HCT116 (cell line): Measurements from ENCODE around the gene HOXA11.

ENCODE experiments used
- ATF3 ChIP-seq: IDR thresholded peaks from 2 replicates; pipeline ENCODE4 v1.6.1; 2012
- CBX3 ChIP-seq: IDR thresholded peaks from 2 replicates; pipeline ENCODE4 v1.6.1; 2012; ENCODE audit warnings: low read depth
- CTCF ChIP-seq, 3 experiments: fragments of 200-600 bp in 1 of 3; sonication (generic) in 1 of 3; IDR thresholded peaks in 2 of 3; conservative IDR thresholded peaks in 1 of 3; 2 replicates each; pipeline ENCODE4 v1.5.1; 2012 to 2017; ENCODE audit warnings: low read depth in 2 of 3, low read length in 2 of 3, antibody characterized with exemption in 1 of 3, borderline replicate concordance in 1 of 3, control low read depth in 1 of 3, mild to moderate bottlenecking in 1 of 3, mixed read lengths in 1 of 3, mixed run types in 1 of 3, moderate library complexity in 1 of 3; ENCODE audit not compliant: insufficient read depth in 1 of 3
- EZH2phosphoT487 ChIP-seq: fragments of 200-600 bp; IDR thresholded peaks from 2 replicates; pipeline ENCODE4 v1.6.1; 2018; ENCODE audit warnings: antibody characterized with exemption, borderline replicate concordance
- JUND ChIP-seq: IDR thresholded peaks from 2 replicates; pipeline ENCODE4 v1.6.1; 2012
- MAX ChIP-seq: IDR thresholded peaks from 2 replicates; pipeline ENCODE4 v1.6.1; 2012
- POLR2A ChIP-seq: IDR thresholded peaks from 2 replicates; pipeline ENCODE4 v1.7.0; 2011; ENCODE audit warnings: borderline replicate concordance; ENCODE audit not compliant: insufficient read depth, insufficient read length; ENCODE audit errors: extremely low read depth
- POLR2AphosphoS5 ChIP-seq: IDR thresholded peaks from 2 replicates; pipeline ENCODE4 v1.6.1; 2011; ENCODE audit warnings: mild to moderate bottlenecking, low read depth, low read length, moderate library complexity
- RAD21 ChIP-seq: IDR thresholded peaks from 2 replicates; pipeline ENCODE4 v1.6.1; 2012; ENCODE audit warnings: low read depth, mild to moderate bottlenecking
- REST ChIP-seq: IDR thresholded peaks from 2 replicates; pipeline ENCODE4 v1.6.1; 2012; ENCODE audit warnings: low read depth
- ZFX ChIP-seq: fragments of 450-650 bp; IDR thresholded peaks from 2 replicates; pipeline ENCODE4 v1.6.1; 2017

GRCh38 chr7:27154369-27154768 is 30.7 kb downstream of the HOXA11 start:
- TF ChIP-seq CBX3, result no peak
- no peak for TF ChIP-seq EZH2phosphoT487
- TF ChIP-seq CTCF (IDR thresholded peaks at IDR 0.05 in 2 of 3, conservative IDR thresholded peaks at IDR 0.05 in 1 of 3; ENCODE audit: borderline replicate concordance in 1 of 3, insufficient read depth in 1 of 3, low read depth in 2 of 3, low read length in 2 of 3), result no peak
- no peak for TF ChIP-seq ATF3
- TF ChIP-seq ZFX, result no peak
- TF ChIP-seq RAD21, result no peak
- no peak for TF ChIP-seq POLR2A
- no peak for TF ChIP-seq REST
- TF ChIP-seq POLR2AphosphoS5, result no peak
- no peak for TF ChIP-seq JUND
- TF ChIP-seq MAX, result no peak
